ENCODE results near the gene UTP15.

UTP15 gene

DNA sequence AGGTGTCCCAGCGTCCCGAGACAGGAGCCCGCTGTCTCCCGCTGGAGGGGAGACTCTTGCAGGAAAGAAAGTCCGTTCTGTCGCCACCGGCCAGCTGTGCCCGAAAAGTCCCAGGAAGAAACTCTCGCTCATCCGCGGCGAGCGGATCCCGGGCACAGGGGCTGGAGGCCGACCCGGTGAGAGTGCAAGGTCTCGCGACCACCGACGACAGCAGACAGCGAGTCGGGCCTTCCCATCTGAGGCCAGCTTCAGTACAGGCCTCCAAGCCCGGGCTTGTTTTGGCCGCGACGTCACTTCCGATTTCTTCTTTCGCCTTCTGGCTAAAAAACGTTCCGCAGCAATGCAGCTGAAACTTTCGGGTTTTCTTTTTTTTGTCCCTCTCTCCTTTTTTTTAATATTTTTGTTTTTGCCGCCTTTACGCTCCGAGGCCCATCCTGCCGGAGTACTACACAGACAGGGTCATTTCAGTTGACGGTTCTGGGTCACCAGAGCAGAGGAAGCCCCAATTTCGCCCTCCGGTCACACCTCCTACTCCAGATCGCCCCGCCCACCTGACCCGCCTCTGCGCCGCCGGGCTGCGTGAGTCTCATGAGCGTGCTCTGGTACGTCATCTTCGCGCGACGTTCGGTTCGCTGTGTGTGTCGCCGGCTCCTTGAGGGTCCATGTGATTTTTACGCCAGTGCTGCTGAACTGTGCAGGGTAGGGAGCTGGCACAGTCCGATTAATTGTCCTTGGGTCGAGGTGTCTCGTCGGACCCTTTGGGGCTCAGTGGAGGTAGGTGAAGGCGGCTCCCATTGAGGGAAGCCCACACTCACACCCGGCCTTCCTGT lies at the start of gene UTP15, which contains the start of gene ANKRA2:
Gene UTP15, plus strand, starts transcription at position 605 of the 830 bp plus-strand sequence. CDS start 1,602 bp downstream, outside the sequence.
Gene ANKRA2, minus strand, starts transcription at position 501 of the 830 bp plus-strand sequence. CDS start 2,758 bp downstream, outside the sequence.
- peak; percentile 94 to 98 (median 96) for DNase-seq

GRCh38 chr5:73519531-73520283 lies 45.8 kb upstream of the UTP15 start:
- DNase-seq: peak; percentile 32 to 85 (median 64)

- no peak for DNase-seq
These were observed 42.6 kb upstream of the UTP15 start for GRCh38 chr5:73522989-73523388.

- DNase-seq: no peak
These were observed 41.7 kb upstream of the UTP15 start for GRCh38 chr5:73523861-73524260.

GRCh38 chr5:73525606-73526203 lies 39.8 kb upstream of the UTP15 start:
- no peak for DNase-seq

- no peak for DNase-seq
These were observed 37.3 kb upstream of the UTP15 start for GRCh38 chr5:73528248-73528647.

- no peak for DNase-seq
These were observed 36.5 kb upstream of the UTP15 start for GRCh38 chr5:73529081-73529480.

GRCh38 chr5:73531356-73531755 lies 34.2 kb upstream of the UTP15 start:
- no peak for DNase-seq

DNA sequence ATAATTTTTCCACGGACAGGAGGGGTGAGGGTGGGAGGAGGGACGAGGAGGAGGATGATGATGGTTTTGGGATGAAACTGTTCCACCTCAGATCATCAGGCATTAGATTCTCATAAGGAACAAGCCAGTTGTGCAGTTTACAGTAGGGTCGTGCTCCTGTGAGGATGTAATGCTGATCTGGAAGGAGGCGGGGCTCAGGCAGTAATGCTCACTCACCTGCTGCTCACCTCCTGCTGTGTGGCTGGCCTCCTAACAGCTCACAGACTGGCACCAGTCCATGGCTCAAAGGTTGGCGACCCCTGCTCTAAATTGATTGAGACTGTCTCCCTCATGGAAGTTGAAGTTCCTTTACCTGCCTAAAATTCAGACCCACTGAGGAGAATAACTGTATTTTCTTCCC lies 33.3 kb upstream of the UTP15 start:
- DNase-seq: no peak

DNA sequence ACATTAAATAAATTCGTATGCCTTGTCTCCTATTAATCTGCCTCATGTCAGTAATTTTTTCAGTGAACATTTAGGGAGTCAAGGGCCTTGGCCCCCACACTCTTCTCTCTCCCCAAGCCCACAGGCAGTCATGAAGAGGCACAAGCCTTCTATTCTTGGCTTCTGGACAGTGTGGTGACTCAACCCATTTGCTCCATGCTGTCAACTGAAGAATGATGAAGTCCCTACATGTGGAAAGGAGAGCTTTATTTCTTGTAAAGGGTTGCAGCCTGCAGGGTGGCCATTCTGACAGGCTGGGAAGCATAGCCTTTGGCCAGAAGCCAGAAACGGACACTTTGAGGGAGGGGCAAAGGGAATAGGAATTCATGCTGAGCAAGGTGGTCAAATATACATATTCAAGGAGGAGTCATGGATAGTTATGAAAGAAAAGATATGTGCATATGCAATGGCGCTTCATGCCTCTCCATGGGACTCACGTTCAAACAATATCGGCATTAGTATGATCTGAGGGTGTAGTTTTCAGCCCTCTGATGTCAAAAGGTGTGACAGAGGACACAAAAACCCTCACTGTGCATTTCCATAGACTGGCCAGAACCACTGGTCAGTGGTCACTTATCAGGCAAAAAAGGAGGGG lies 31.4 kb upstream of the UTP15 start:
- no peak for DNase-seq

GRCh38 chr5:73534971-73535370 lies 30.6 kb upstream of the UTP15 start:
- no peak for DNase-seq

- DNase-seq: no peak
These were observed 25.8 kb upstream of the UTP15 start for GRCh38 chr5:73539730-73540129.

DNA sequence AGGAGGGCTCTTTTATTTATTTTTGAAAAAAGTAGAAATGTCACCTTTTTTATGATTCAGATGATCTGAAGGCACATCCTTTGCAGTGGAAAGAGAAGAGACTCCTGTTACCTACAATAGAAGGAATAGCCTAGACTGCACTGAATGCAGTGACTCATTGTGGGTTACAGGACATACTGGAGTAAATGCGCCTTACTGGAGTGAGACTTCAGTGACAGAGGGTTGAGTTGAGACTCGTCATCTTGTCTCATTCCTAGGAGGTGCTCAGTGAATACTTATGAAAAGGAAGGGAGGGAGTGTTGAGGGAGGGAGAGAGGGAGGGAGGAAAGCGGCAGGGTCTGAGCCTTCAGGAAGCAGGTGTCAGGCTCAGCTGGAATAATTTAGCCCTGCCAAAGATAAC lies 25.4 kb upstream of the UTP15 start:
- no peak for DNase-seq

DNA sequence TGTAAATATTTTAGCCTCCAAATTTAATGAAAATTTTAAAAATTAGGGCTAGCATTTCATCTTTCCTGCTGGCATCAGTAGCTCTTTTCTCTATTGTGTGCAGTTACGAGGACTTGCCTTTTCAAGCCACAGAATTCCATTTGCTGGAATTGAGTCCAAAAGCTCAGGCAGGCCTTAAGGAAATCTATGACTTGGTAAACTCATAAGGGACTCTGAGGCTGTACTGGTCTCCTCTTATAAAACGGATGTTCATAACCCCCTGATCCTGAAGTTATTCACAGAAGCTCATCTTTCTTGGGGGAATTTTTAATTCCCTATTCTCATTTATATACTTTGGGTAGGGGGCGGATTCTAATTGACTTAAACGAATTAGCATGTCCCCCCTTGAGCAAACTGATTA lies 23.5 kb upstream of the UTP15 start:
- DNase-seq: no peak

- DNase-seq: no peak
These were observed 20.8 kb upstream of the UTP15 start for GRCh38 chr5:73544429-73545402.

DNA sequence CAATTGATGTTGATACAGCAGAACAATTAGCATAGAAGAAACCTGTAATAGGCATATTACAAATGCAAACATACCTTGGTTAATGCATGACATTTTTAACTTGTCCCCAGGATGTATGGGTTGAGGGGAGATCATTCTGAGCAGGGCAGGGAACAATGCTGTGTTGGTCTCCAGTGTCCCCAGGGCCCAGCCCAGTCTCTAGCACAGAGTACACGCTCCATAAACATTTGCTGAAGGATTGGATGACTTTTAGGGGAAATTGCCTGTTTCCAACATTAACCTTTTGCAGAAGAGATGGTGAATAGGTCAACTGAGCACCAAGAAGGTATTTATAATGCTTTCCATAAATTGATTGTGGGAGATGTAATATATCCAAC lies 20.2 kb upstream of the UTP15 start:
- no peak for DNase-seq

GRCh38 chr5:73550016-73550415 lies 15.5 kb upstream of the UTP15 start:
- no peak for DNase-seq

GRCh38 chr5:73552642-73553041 lies 12.9 kb upstream of the UTP15 start:
- DNase-seq: no peak

- no peak for DNase-seq
These were observed 6.6 kb upstream of the UTP15 start for GRCh38 chr5:73558950-73559349.

DNA sequence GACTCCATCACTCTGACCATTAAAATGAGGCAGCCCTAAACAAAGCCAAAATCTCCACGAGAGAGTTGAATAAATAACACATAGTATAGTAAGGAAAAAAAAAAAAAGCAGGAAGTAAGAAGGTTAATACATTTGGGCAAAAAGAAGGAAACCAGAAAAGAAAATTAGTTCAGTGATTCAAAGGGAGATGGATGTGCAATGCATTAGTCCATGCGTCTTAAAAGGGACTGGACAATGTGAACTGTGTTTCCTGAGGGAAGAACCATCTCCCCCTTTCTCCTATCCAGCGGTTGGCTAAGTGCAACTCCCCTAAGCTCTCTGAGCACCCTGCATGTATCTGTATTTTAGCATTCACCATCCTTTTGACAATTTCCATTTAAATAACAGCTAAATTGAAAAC lies 1.5 kb upstream of the UTP15 start:
- no peak for DNase-seq

DNA sequence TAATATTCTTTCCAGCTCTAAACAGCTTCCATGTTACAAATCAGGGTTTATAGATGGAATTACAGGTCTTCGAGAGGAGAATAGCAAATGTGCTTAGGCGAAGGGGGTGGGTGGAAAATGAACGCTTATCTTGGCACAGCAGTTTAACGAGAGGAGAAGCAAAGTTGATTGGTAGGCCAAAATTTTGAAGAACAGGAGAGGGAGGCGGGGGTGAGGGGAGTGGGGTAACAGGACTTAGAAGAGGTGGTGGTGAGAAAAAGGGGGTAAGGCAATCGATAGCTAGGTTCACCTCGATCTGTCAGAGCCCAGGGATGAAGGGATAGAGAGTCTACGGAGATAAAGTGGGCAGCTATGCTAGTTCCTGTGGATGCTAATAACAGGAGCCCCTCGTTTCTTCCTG lies 868 bp upstream of the UTP15 start:
- peak in 5 of 6 experiments; percentile 5 to 50 (median 22) for DNase-seq
